Astrocyte (in vitro differentiated cells and primary cell): ENCODE measurements around the gene SPHK2. TPM values are rescaled to one million over a fixed set of nuclear protein-coding genes. Genes with fewer than 3 reads are reported as not detected.

Experiments
- DNase-seq: peaks from one replicate; pipeline ENCODE4 v3.0.0-alpha.2; 2010; ENCODE audit warnings: low read depth
- FAIRE-seq: peaks from 2 replicates; lab custom pipeline; 2011; peaks lifted over from hg19 to GRCh38; lab: Jason Lieb, UNC
- H2AFZ ChIP-seq: 2 replicates; pipeline ENCODE4 v1.6.0; 2012; ENCODE audit warnings: low read depth, low read length, inconsistent platforms
- H3K27ac ChIP-seq: 2 replicates; pipeline ENCODE4 v1.5.1; 2011; ENCODE audit warnings: low read depth, low read length, inconsistent platforms
- H3K27me3 ChIP-seq: 2 replicates; pipeline ENCODE4 v1.6.0; 2011; ENCODE audit warnings: low read length, inconsistent platforms; ENCODE audit not compliant: insufficient read depth
- H3K36me3 ChIP-seq: 2 replicates; pipeline ENCODE4 v1.5.1; 2011; ENCODE audit warnings: low read length, inconsistent platforms; ENCODE audit not compliant: insufficient read depth
- H3K4me1 ChIP-seq: 2 replicates; pipeline ENCODE4 v1.5.1; 2011; ENCODE audit warnings: low read length, inconsistent platforms; ENCODE audit not compliant: insufficient read depth
- H3K4me2 ChIP-seq: 2 replicates; pipeline ENCODE4 v1.6.0; 2012; ENCODE audit warnings: low read length, inconsistent platforms
- H3K4me3 ChIP-seq: 2 replicates; pipeline ENCODE4 v1.5.1; 2011; ENCODE audit warnings: low read depth, mild to moderate bottlenecking, low read length, inconsistent platforms; ENCODE audit not compliant: insufficient read depth
- H3K79me2 ChIP-seq: 2 replicates; pipeline ENCODE4 v1.6.0; 2012; ENCODE audit warnings: mild to moderate bottlenecking, low read length, inconsistent platforms; ENCODE audit not compliant: insufficient read depth
- H3K9ac ChIP-seq: 2 replicates; pipeline ENCODE4 v1.6.0; 2012; ENCODE audit warnings: mild to moderate bottlenecking, low read length, inconsistent platforms
- H3K9me3 ChIP-seq: 2 replicates; pipeline ENCODE4 v1.5.1; 2012; ENCODE audit warnings: low read depth, mild to moderate bottlenecking, low read length, inconsistent platforms; ENCODE audit not compliant: insufficient read depth
- H4K20me1 ChIP-seq: 2 replicates; pipeline ENCODE4 v1.6.0; 2012; ENCODE audit warnings: low read length, inconsistent platforms; ENCODE audit not compliant: insufficient read depth
- H3K27ac Mint-ChIP-seq: one replicate; pipeline ENCODE4 v1.8.0; 2021; ENCODE audit warnings: mild to moderate bottlenecking, mixed read lengths; ENCODE audit not compliant: unreplicated experiment
- H3K27me3 Mint-ChIP-seq: one replicate; pipeline ENCODE4 v1.8.0; 2021; ENCODE audit warnings: low read depth, mixed read lengths; ENCODE audit not compliant: unreplicated experiment
- H3K36me3 Mint-ChIP-seq: one replicate; pipeline ENCODE4 v1.8.0; 2021; ENCODE audit warnings: low read depth, mixed read lengths; ENCODE audit not compliant: unreplicated experiment
- H3K4me1 Mint-ChIP-seq: one replicate; pipeline ENCODE4 v1.8.0; 2021; ENCODE audit warnings: low read depth, mixed read lengths; ENCODE audit not compliant: unreplicated experiment
- H3K4me3 Mint-ChIP-seq: one replicate; pipeline ENCODE4 v1.8.0; 2021; ENCODE audit warnings: mild to moderate bottlenecking, moderate library complexity, mixed read lengths; ENCODE audit not compliant: unreplicated experiment
- H3K9me3 Mint-ChIP-seq: one replicate; pipeline ENCODE4 v1.8.0; 2021; ENCODE audit warnings: mild to moderate bottlenecking, mixed read lengths; ENCODE audit not compliant: unreplicated experiment
- EZH2 ChIP-seq: IDR thresholded peaks from 2 replicates; pipeline ENCODE4 v1.6.1; 2012; ENCODE audit warnings: mild to moderate bottlenecking, low read length, inconsistent platforms; ENCODE audit not compliant: insufficient read depth
- total RNA-seq: library from RNA; stranded (reverse); gene quantifications from 2 replicates; pipeline ENCODE4 v1.2.1, GENCODE V29; 2021
- TF ChIP-seq, protein P1 (sequence below): IDR thresholded peaks from 2 replicates; pipeline ENCODE4 v1.5.1; 2011; ENCODE audit warnings: low read depth, mild to moderate bottlenecking, inconsistent platforms, low read length, moderate library complexity; ENCODE audit not compliant: insufficient read depth

The SPHK2 gene
- total RNA-seq, 1 donor from 2014 or later = 29.4 TPM

DNA sequence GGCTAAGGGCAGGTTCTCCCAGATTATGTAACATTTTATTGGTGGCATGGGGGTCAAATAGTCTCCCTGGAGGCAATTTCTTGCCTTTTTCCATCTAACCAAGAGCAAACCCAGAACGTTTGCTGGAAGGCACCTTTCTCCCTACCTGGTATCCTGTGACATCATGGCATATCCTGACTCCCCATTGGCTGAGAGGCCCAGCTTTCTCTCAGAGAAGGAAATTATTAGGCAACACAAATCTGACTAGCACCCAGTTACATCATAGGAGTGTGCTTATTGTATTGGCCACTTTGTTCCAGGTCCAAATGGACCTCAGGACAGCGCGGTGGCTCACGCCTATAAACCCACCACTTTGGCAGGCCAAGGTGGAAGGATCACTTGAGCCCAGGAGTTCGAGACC is 40.5 kb downstream of the SPHK2 start:
- Mint-ChIP-seq H3K27ac (no peak overlapping the region), H3K9me3 (no peaks in the 10 kb centered on the region), H3K36me3 (peaks cover 2% of the 10 kb centered on the region), H3K4me1 (peaks cover 6% of the 10 kb centered on the region), H3K27me3 (peaks cover 3% of the 10 kb centered on the region), H3K4me3 (no peak overlapping the region)
- Histone ChIP-seq H4K20me1 (no peaks in the 10 kb centered on the region), H3K27ac (no peak overlapping the region), H3K27me3 (no peaks in the 10 kb centered on the region), H2AFZ (no peak overlapping the region), H3K79me2 (no peaks in the 10 kb centered on the region), H3K4me1 (peaks cover 11% of the 10 kb centered on the region), H3K4me2 (no peak overlapping the region), H3K9ac (no peak overlapping the region), H3K4me3 (no peak overlapping the region), H3K9me3 (no peaks in the 10 kb centered on the region), H3K36me3 (no peaks in the 10 kb centered on the region)
- FAIRE-seq (no peak), DNase-seq (no peak)
- TF ChIP-seq, protein P1, sequence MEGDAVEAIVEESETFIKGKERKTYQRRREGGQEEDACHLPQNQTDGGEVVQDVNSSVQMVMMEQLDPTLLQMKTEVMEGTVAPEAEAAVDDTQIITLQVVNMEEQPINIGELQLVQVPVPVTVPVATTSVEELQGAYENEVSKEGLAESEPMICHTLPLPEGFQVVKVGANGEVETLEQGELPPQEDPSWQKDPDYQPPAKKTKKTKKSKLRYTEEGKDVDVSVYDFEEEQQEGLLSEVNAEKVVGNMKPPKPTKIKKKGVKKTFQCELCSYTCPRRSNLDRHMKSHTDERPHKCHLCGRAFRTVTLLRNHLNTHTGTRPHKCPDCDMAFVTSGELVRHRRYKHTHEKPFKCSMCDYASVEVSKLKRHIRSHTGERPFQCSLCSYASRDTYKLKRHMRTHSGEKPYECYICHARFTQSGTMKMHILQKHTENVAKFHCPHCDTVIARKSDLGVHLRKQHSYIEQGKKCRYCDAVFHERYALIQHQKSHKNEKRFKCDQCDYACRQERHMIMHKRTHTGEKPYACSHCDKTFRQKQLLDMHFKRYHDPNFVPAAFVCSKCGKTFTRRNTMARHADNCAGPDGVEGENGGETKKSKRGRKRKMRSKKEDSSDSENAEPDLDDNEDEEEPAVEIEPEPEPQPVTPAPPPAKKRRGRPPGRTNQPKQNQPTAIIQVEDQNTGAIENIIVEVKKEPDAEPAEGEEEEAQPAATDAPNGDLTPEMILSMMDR = no peak
- no peak for TF ChIP-seq EZH2

DNA sequence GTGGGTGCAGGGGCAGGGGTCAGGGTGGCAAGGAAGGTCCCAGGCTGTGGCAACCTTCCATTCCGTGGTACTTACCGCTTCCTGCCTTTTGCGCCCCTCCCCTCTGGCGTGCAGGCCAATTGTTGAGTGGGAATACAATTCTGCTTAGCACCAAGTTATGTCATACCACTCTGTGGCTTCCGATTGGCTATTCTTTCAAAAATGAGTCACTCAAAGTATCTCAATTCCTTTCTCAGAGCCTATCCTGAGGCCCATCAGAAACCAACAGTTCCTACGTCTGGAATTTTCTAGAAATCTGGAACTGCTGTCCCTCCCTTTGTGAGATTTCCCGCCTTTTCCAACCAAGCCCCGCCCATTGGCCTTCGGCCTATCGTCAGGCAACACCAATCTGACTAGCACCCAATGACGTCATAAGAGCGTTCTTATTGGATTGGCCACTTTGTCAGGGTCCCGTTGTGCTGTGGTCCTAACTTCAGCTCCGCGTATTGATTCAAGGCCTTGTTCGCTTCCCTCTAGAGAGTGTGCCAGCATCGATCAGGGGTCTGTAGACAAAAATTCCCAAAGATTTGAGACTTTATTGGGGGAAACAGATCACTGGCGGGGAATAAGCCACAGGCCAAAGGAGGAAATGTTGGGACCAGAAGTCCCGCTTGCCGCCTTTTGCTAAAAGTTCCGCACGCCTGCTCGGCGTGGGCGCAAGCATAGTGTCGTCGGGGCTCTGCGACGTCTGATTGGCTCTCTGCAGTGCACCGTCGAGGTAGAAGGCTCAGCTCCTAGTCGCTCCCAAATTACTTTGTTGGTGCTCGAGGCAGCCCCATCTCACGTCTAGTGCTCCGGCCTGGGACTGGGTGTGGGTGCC is 41.8 kb downstream of the SPHK2 start:
- FAIRE-seq = peak; percentile 70

More for the DNA sequence above, 41.8 kb downstream of the SPHK2 start:
- Histone ChIP-seq H3K27me3 (no peaks in the 10 kb centered on the region), H4K20me1 (no peaks in the 10 kb centered on the region), H3K27ac (no peak overlapping the region), H3K9me3 (no peaks in the 10 kb centered on the region), H3K4me3 (no peak overlapping the region), H3K4me1 (peaks cover 11% of the 10 kb centered on the region), H3K36me3 (no peaks in the 10 kb centered on the region), H3K9ac (no peak overlapping the region), H3K79me2 (no peaks in the 10 kb centered on the region), H2AFZ (peak overlapping the region; percentile 36), H3K4me2 (peak overlapping the region; percentile 39)
- H3K36me3 Mint-ChIP-seq = peaks cover 2% of the 10 kb centered on the region
- H3K9me3 Mint-ChIP-seq = no peaks in the 10 kb centered on the region
- H3K4me1 Mint-ChIP-seq = peaks cover 6% of the 10 kb centered on the region
- TF ChIP-seq, protein P1 = no peak
- H3K27me3 Mint-ChIP-seq = peaks cover 3% of the 10 kb centered on the region
- H3K27ac Mint-ChIP-seq = no peak overlapping the region
- DNase-seq = peak; percentile 81
- no peak overlapping the region for H3K4me3 Mint-ChIP-seq
